BLaER1 (cell line): ENCODE measurements around the gene ZNF746.

Experiments
- H3K27ac ChIP-seq: shearing (Covaris generic); formaldehyde crosslinking; 2 replicates; pipeline ENCODE4 v1.8.1; 2022
- H3K27me3 ChIP-seq: shearing (Covaris generic); formaldehyde crosslinking; 2 replicates; pipeline ENCODE4 v1.8.1; 2022
- H3K36me3 ChIP-seq: shearing (Covaris generic); formaldehyde crosslinking; 2 replicates; pipeline ENCODE4 v1.8.1; 2022
- H3K4me1 ChIP-seq: shearing (Covaris generic); formaldehyde crosslinking; 2 replicates; pipeline ENCODE4 v1.8.1; 2022
- H3K4me2 ChIP-seq: shearing (Covaris generic); formaldehyde crosslinking; 2 replicates; pipeline ENCODE4 v1.8.1; 2022
- H3K4me3 ChIP-seq: shearing (Covaris generic); formaldehyde crosslinking; 2 replicates; pipeline ENCODE4 v1.8.1; 2022
- H3K9ac ChIP-seq: shearing (Covaris generic); formaldehyde crosslinking; 2 replicates; pipeline ENCODE4 v1.8.1; 2022
- H3K9me3 ChIP-seq: shearing (Covaris generic); formaldehyde crosslinking; 2 replicates; pipeline ENCODE4 v1.8.1; 2022
- H4K20me1 ChIP-seq: shearing (Covaris generic); formaldehyde crosslinking; 2 replicates; pipeline ENCODE4 v1.8.1; 2022
- Cebpa-rat ChIP-seq: shearing (Covaris generic); IDR thresholded peaks from 2 replicates; pipeline ENCODE4 v1.8.1; 2022

Gene ZNF746

GRCh38 chr7:149432121-149432691 lies 65.4 kb downstream of the ZNF746 start:
- 0 out of 2 replicates have a peak, but pooled peaks cover 7% of the 10 kb centered on the region for H4K20me1 ChIP-seq
- no peaks in the 10 kb centered on the region for H3K27me3 ChIP-seq
- H3K9me3 ChIP-seq = peaks cover 14% of the 10 kb centered on the region
- H3K4me3 ChIP-seq = no peak overlapping the region
- peaks cover 10% of the 10 kb centered on the region; the same call in 1 of the 2 replicates for H3K4me1 ChIP-seq
- no peak overlapping the region for H3K4me2 ChIP-seq
- H3K9ac ChIP-seq = no peak overlapping the region
- H3K27ac ChIP-seq = no peak overlapping the region
- peaks cover 93% of the 10 kb centered on the region for H3K36me3 ChIP-seq
- TF ChIP-seq Cebpa-rat = no peak

GRCh38 chr7:149431486-149432120 lies 66.0 kb downstream of the ZNF746 start:
- 0 out of 2 replicates have a peak, but pooled peaks cover 10% of the 10 kb centered on the region for H4K20me1 ChIP-seq
- H3K36me3 ChIP-seq = peaks cover 88% of the 10 kb centered on the region
- H3K9ac ChIP-seq = no peak overlapping the region
- H3K27ac ChIP-seq = no peak overlapping the region
- H3K4me1 ChIP-seq = peaks cover 4% of the 10 kb centered on the region; the same call in 1 of the 2 replicates
- H3K4me3 ChIP-seq = no peak overlapping the region
- no peaks in the 10 kb centered on the region for H3K27me3 ChIP-seq
- peaks cover 14% of the 10 kb centered on the region for H3K9me3 ChIP-seq
- no peak overlapping the region for H3K4me2 ChIP-seq
- TF ChIP-seq Cebpa-rat = no peak

GRCh38 chr7:149430192-149430591 lies 67.4 kb downstream of the ZNF746 start:
- TF ChIP-seq Cebpa-rat = no peak
- Histone ChIP-seq H3K4me2 (no peak overlapping the region), H3K9ac (no peak overlapping the region)

GRCh38 chr7:149427893-149428292 lies 69.7 kb downstream of the ZNF746 start:
- peaks cover 58% of the 10 kb centered on the region for H3K36me3 ChIP-seq
- H4K20me1 ChIP-seq = 0 out of 2 replicates have a peak, but pooled peaks cover 27% of the 10 kb centered on the region
- H3K9me3 ChIP-seq = peaks cover 12% of the 10 kb centered on the region
- peaks cover 2% of the 10 kb centered on the region for H3K4me1 ChIP-seq
- H3K27ac ChIP-seq = no peak overlapping the region
- no peak overlapping the region for H3K4me3 ChIP-seq
- H3K4me2 ChIP-seq = no peak overlapping the region
- H3K9ac ChIP-seq = no peak overlapping the region
- no peak for TF ChIP-seq Cebpa-rat
- peaks cover 13% of the 10 kb centered on the region for H3K27me3 ChIP-seq

More at GRCh38 chr7:149430192-149430591, 67.4 kb downstream of the ZNF746 start:
- H3K4me1 ChIP-seq = no peaks in the 10 kb centered on the region
- H3K4me3 ChIP-seq = no peak overlapping the region
- no peaks in the 10 kb centered on the region for H3K27me3 ChIP-seq
- peaks cover 14% of the 10 kb centered on the region for H3K9me3 ChIP-seq
- H4K20me1 ChIP-seq = 0 out of 2 replicates have a peak, but pooled peaks cover 18% of the 10 kb centered on the region
- H3K27ac ChIP-seq = no peak overlapping the region
- peaks cover 81% of the 10 kb centered on the region for H3K36me3 ChIP-seq

- Histone ChIP-seq H3K4me3 (no peak overlapping the region), H3K27ac (no peak overlapping the region), H3K4me1 (peaks cover 6% of the 10 kb centered on the region), H3K27me3 (peaks cover 20% of the 10 kb centered on the region), H3K36me3 (peaks cover 51% of the 10 kb centered on the region), H3K9me3 (peaks cover 5% of the 10 kb centered on the region), H4K20me1 (0 out of 2 replicates have a peak, but pooled peaks cover 27% of the 10 kb centered on the region), H3K9ac (no peak overlapping the region), H3K4me2 (no peak overlapping the region)
- no peak for TF ChIP-seq Cebpa-rat
Measured at GRCh38 chr7:149427096-149427680, 70.4 kb downstream of the ZNF746 start.

GRCh38 chr7:149423449-149424110 lies 74.0 kb downstream of the ZNF746 start:
- Histone ChIP-seq H3K4me3 (no peak overlapping the region), H3K4me2 (no peak overlapping the region)

GRCh38 chr7:149422914-149423301 lies 74.7 kb downstream of the ZNF746 start:
- no peak for TF ChIP-seq Cebpa-rat
- H3K4me3 ChIP-seq = peak overlapping the region; percentile 65
- 0 out of 2 replicates have a peak, but pooled peaks cover 27% of the 10 kb centered on the region for H4K20me1 ChIP-seq
- peaks cover 10% of the 10 kb centered on the region for H3K36me3 ChIP-seq
- H3K27ac ChIP-seq = no peak overlapping the region
- H3K9ac ChIP-seq = peak overlapping the region; percentile 46; the same call in 1 of the 2 replicates
- peaks cover 32% of the 10 kb centered on the region for H3K27me3 ChIP-seq
- H3K9me3 ChIP-seq = no peaks in the 10 kb centered on the region
- peaks cover 12% of the 10 kb centered on the region for H3K4me1 ChIP-seq
- peak overlapping the region; percentile 79 for H3K4me2 ChIP-seq

More at GRCh38 chr7:149423449-149424110, 74.0 kb downstream of the ZNF746 start:
- Histone ChIP-seq H4K20me1 (0 out of 2 replicates have a peak, but pooled peaks cover 27% of the 10 kb centered on the region), H3K36me3 (peaks cover 15% of the 10 kb centered on the region), H3K9ac (no peak overlapping the region), H3K27me3 (peaks cover 32% of the 10 kb centered on the region), H3K9me3 (no peaks in the 10 kb centered on the region), H3K4me1 (peaks cover 12% of the 10 kb centered on the region), H3K27ac (no peak overlapping the region)
- no peak for TF ChIP-seq Cebpa-rat
